Gastroesophageal sphincter (tissue), 4 donors: ENCODE data around the gene SSBP4. TPM values are rescaled to one million over a fixed set of nuclear protein-coding genes. Genes with fewer than 3 reads are reported as not detected.

Experiments
- ATAC-seq: fragments of 150-250 bp; one replicate; pipeline ENCODE4 v1.9.1; 2016; ENCODE audit warnings: mild to moderate bottlenecking, moderate library complexity
- H3K27ac ChIP-seq, 4 donors: fragments of 200-600 bp; sonication (generic) in 3 of 4; 1 replicate in 3 of 4; 2 replicates in 1 of 4; pipeline ENCODE4 v1.5.1; 2016 to 2019
- H3K27me3 ChIP-seq: fragments of 200-600 bp; sonication (generic); one replicate; pipeline ENCODE4 v1.5.1; 2019
- H3K36me3 ChIP-seq, 2 donors: fragments of 200-600 bp; sonication (generic); one replicate each; pipeline ENCODE4 v1.5.1; 2019; ENCODE audit warnings: control low read depth in 1 of 2
- H3K4me1 ChIP-seq, 3 donors: fragments of 200-600 bp; sonication (generic); 1 replicate in 2 of 3; 2 replicates in 1 of 3; pipeline ENCODE4 v1.5.1; 2016 to 2019; ENCODE audit warnings: control low read depth in 2 of 3
- H3K4me3 ChIP-seq, 2 donors: fragments of 200-600 bp; sonication (generic); one replicate each; pipeline ENCODE4 v1.5.1; 2019; ENCODE audit warnings: mild to moderate bottlenecking in 1 of 2, moderate library complexity in 1 of 2
- H3K9me3 ChIP-seq, 3 donors: fragments of 200-600 bp; sonication (generic); one replicate each; pipeline ENCODE4 v1.5.1; 2017 to 2019; ENCODE audit warnings: control low read depth in 2 of 3
- CTCF ChIP-seq, 4 experiments: fragments of 200-600 bp in 2 of 4; fragments of 450-650 bp in 2 of 4; sonication (generic) in 1 of 4; IDR thresholded peaks; one replicate each; pipeline ENCODE4 v1.5.1; 2017 to 2019; ENCODE audit warnings: antibody characterized with exemption in 4 of 4, mild to moderate bottlenecking in 2 of 4, moderate library complexity in 2 of 4
- EP300 ChIP-seq: sonication (generic); formaldehyde crosslinking; IDR thresholded peaks from one replicate; pipeline ENCODE4 v1.6.1; 2017; ENCODE audit warnings: antibody characterized with exemption, mild to moderate bottlenecking
- POLR2A ChIP-seq, 2 donors: fragments of 450-650 bp; IDR thresholded peaks; one replicate each; pipeline ENCODE4 v1.6.1; 2017; ENCODE audit warnings: antibody characterized with exemption in 2 of 2, mild to moderate bottlenecking in 2 of 2, moderate library complexity in 1 of 2
- POLR2AphosphoS5 ChIP-seq: sonication (generic); formaldehyde crosslinking; IDR thresholded peaks from one replicate; pipeline ENCODE4 v1.6.1; 2017; ENCODE audit warnings: antibody characterized with exemption
- WGBS, 2 donors: methylation state at CpG; one replicate each; pipeline ENCODE4 v1.1.5; 2018; ENCODE audit warnings: low coverage in 1 of 2; 5-methylcytosine and 5-hydroxymethylcytosine counted together
- total RNA-seq, 4 donors: library from RNA; depleted of rRNA; stranded (reverse); fragments of >200 nt; gene quantifications; one replicate each; pipeline ENCODE4 v1.1.0, GENCODE V29; 2016

The SSBP4 gene
- total RNA-seq, 4 donors from 2014 or later = 58.4 to 76.2 (median 61.3) TPM

GRCh38 chr19:18385675-18386542, 33.3 kb upstream of the SSBP4 start, which contains the start of gene GDF15:
GDF15 (plus strand) TSS chr19:18386158; CDS start chr19:18386190, 32 bp downstream.
- H3K4me3 ChIP-seq = peak within 1 kb of the TSS in 1 of 2 donors; percentile 36
- H3K9me3 ChIP-seq = no peaks in the 10 kb centered on the region
- WGBS, 2 donors = 18 to 34% methylated on average over 2 to 17 of the region's 33 CpGs
- peaks cover 53% of the 10 kb centered on the region for H3K27me3 ChIP-seq
- peak within 1 kb of the TSS in 1 of 4 donors; percentile 52 for H3K27ac ChIP-seq
- TF ChIP-seq POLR2AphosphoS5 (peak; percentile 28), POLR2A (IDR thresholded peaks at IDR 0.05) (peak; percentile 54 to 58), CTCF (IDR thresholded peaks at IDR 0.05) (peak in 3 of 4 experiments; percentile 5 to 59 (median 15)), EP300 (no peak)
- no peaks in the 10 kb centered on the region for H3K36me3 ChIP-seq
- peaks cover 0 to 28% (median 7%) of the 10 kb centered on the region in 3 donors for H3K4me1 ChIP-seq
- peak; percentile 63 for ATAC-seq

GRCh38 chr19:18386543-18387271, 32.5 kb upstream of the SSBP4 start:
- no peaks in the 10 kb centered on the region for H3K36me3 ChIP-seq
- peak overlapping the region in 1 of 2 donors; percentile 36 for H3K4me3 ChIP-seq
- WGBS, 2 donors = 83 to 90% methylated on average over 2 to 9 of the region's 14 CpGs
- ATAC-seq = peak; percentile 18
- peaks cover 53% of the 10 kb centered on the region for H3K27me3 ChIP-seq
- no peaks in the 10 kb centered on the region for H3K9me3 ChIP-seq
- H3K27ac ChIP-seq = peak overlapping the region in 1 of 4 donors; percentile 52
- H3K4me1 ChIP-seq = peaks cover 0 to 27% (median 7%) of the 10 kb centered on the region in 3 donors
- no peak for TF ChIP-seq EP300
- TF ChIP-seq CTCF (IDR thresholded peaks at IDR 0.05) = no peak
- TF ChIP-seq POLR2A (IDR thresholded peaks at IDR 0.05) = no peak
- no peak for TF ChIP-seq POLR2AphosphoS5

GRCh38 chr19:18388100-18388959, 30.9 kb upstream of the SSBP4 start:
- Histone ChIP-seq H3K36me3 (no peaks in the 10 kb centered on the region), H3K27ac (peak overlapping the region in 2 of 4 donors; percentile 27 to 73), H3K4me1 (peaks cover 0 to 27% (median 7%) of the 10 kb centered on the region in 3 donors), H3K27me3 (peaks cover 36% of the 10 kb centered on the region), H3K4me3 (peak overlapping the region in 1 of 2 donors; percentile 43), H3K9me3 (no peaks in the 10 kb centered on the region)
- peak; percentile 83 for ATAC-seq
- no CpG with 5 or more reads among the region's 86 CpGs for WGBS, 2 donors
- TF ChIP-seq POLR2A (IDR thresholded peaks at IDR 0.05) = peak in 1 of 2 donors; percentile 11
- peak in 3 of 4 experiments; percentile 98 to 100 (median 99) for TF ChIP-seq CTCF (IDR thresholded peaks at IDR 0.05)
- no peak for TF ChIP-seq EP300
- peak; percentile 12 for TF ChIP-seq POLR2AphosphoS5

GRCh38 chr19:18388960-18389725, 30.1 kb upstream of the SSBP4 start:
- H3K9me3 ChIP-seq = no peaks in the 10 kb centered on the region
- H3K27ac ChIP-seq = no peak overlapping the region
- peaks cover 0 to 27% (median 7%) of the 10 kb centered on the region in 3 donors for H3K4me1 ChIP-seq
- H3K36me3 ChIP-seq = no peaks in the 10 kb centered on the region
- ATAC-seq = no peak
- 75 to 79% methylated on average over 2 to 13 of the region's 13 CpGs for WGBS, 2 donors
- peak overlapping the region in 1 of 2 donors; percentile 43 for H3K4me3 ChIP-seq
- peaks cover 29% of the 10 kb centered on the region for H3K27me3 ChIP-seq
- TF ChIP-seq CTCF (IDR thresholded peaks at IDR 0.05) (no peak), POLR2A (IDR thresholded peaks at IDR 0.05) (no peak), POLR2AphosphoS5 (no peak), EP300 (no peak)
